GM18498 (cell line): Measurements from ENCODE around the gene TSPAN18.

Experiments used
- ATAC-seq: cut with Tn5 transposase; IDR thresholded peaks from one replicate; pipeline ENCODE4 v1.9.1; 2021; ENCODE audit warnings: mild to moderate bottlenecking, moderate library complexity; ENCODE audit not compliant: unreplicated experiment

Gene TSPAN18

GRCh38 chr11:44880953-44881352 lies 154.2 kb downstream of the TSPAN18 start:
- ATAC-seq, result no peak

GRCh38 chr11:44883277-44883676 lies 156.5 kb downstream of the TSPAN18 start:
- no peak for ATAC-seq

GRCh38 chr11:44884056-44884455 lies 157.3 kb downstream of the TSPAN18 start:
- no peak for ATAC-seq

- ATAC-seq, result no peak
Measured at GRCh38 chr11:44885065-44885810, 158.5 kb downstream of the TSPAN18 start.

GRCh38 chr11:44885919-44886789 lies 159.4 kb downstream of the TSPAN18 start:
- ATAC-seq, result no peak

GRCh38 chr11:44886790-44887140 lies 160.0 kb downstream of the TSPAN18 start:
- no peak for ATAC-seq

- no peak for ATAC-seq
Measured at GRCh38 chr11:44887636-44888035, 160.9 kb downstream of the TSPAN18 start.

- ATAC-seq, result no peak
Measured at GRCh38 chr11:44889266-44889665, 162.5 kb downstream of the TSPAN18 start.

- no peak for ATAC-seq
Measured at GRCh38 chr11:44892843-44893242, 166.1 kb downstream of the TSPAN18 start.

GRCh38 chr11:44893308-44893822 lies 166.6 kb downstream of the TSPAN18 start:
- ATAC-seq, result no peak

- ATAC-seq, result no peak
Measured at GRCh38 chr11:44893846-44894617, 167.3 kb downstream of the TSPAN18 start.

GRCh38 chr11:44899959-44900358 lies 173.2 kb downstream of the TSPAN18 start:
- no peak for ATAC-seq

- no peak for ATAC-seq
Measured at GRCh38 chr11:44901120-44901633, 174.4 kb downstream of the TSPAN18 start.

- no peak for ATAC-seq
Measured at GRCh38 chr11:44901786-44902185, 175.0 kb downstream of the TSPAN18 start.

GRCh38 chr11:44903035-44903434 lies 176.3 kb downstream of the TSPAN18 start:
- ATAC-seq, result no peak

- no peak for ATAC-seq
Measured at GRCh38 chr11:44903518-44903917, 176.8 kb downstream of the TSPAN18 start.

GRCh38 chr11:44904261-44905020 lies 177.7 kb downstream of the TSPAN18 start:
- ATAC-seq, result no peak

GRCh38 chr11:44905131-44905866 lies 178.5 kb downstream of the TSPAN18 start:
- no peak for ATAC-seq

- ATAC-seq, result no peak
Measured at GRCh38 chr11:44906649-44907048, 179.9 kb downstream of the TSPAN18 start.

GRCh38 chr11:44909557-44909956 lies 182.8 kb downstream of the TSPAN18 start:
- no peak for ATAC-seq
